ENCODE results near the gene SOX18.
A peak's percentile ranks its signal among the peaks of the same experiment; 100 is the strongest.

- TF ChIP-seq CREB1 (CRISPR knock-in tag; IDR thresholded peaks at IDR 0.05; ENCODE audit: low read depth) (no peak), CTCF (conservative IDR thresholded peaks at IDR 0.05; ENCODE audit: low read depth in 2 of 2) (no peak), REST (IDR thresholded peaks at IDR 0.05; ENCODE audit: unreplicated experiment) (no peak), EZH2phosphoT487 (IDR thresholded peaks at IDR 0.05; ENCODE audit: unreplicated experiment) (no peak), JUNB (IDR thresholded peaks at IDR 0.05; ENCODE audit: unreplicated experiment) (no peak), POLR2AphosphoS5 (IDR thresholded peaks at IDR 0.05; ENCODE audit: low read depth) (peak; percentile 34; the same call in 1 of the 2 replicates), EZH2 (IDR thresholded peaks at IDR 0.05; ENCODE audit: low read depth, unreplicated experiment) (no peak)
These were observed 11.8 kb downstream of the SOX18 start for GRCh38 chr20:64037498-64038213.

Measured in GM23338 (cell line).